K562 (cell line): ENCODE data around the gene GRSF1. TPM values are rescaled to one million over a fixed set of nuclear protein-coding genes. Genes with fewer than 3 reads are reported as not detected.

ENCODE experiments used
- ATAC-seq: fragments of 200-7000 bp; cut with Tn5 transposase; 3 replicates; pipeline ENCODE4 v1.9.1; 2020; ENCODE audit warnings: moderate library complexity
- BruUV-seq: library from RNA; stranded (reverse); fragments of 400-500 nt; replicated peaks from 2 replicates; lab custom pipeline; 2021; lab: Mats Ljungman, UMichigan
- CTCF ChIA-PET: fragments of 300-600 bp; formaldehyde crosslinking; extraction: SDS; loops from one replicate; lab custom pipeline; 2021; ENCODE audit warnings: low intra/inter-chr PET ratio; lab: Yijun Ruan, JAX
- POLR2A ChIA-PET: fragments of 300-600, 350-650 bp; sonication (Branson Sonifier 250); formaldehyde crosslinking; extraction: SDS; loops from one replicate; lab custom pipeline; 2021; ENCODE audit warnings: antibody characterized with exemption, inconsistent platforms; lab: Yijun Ruan, JAX
- DNase-seq, 4 experiments: peaks; one replicate each; pipeline versions ENCODE4 v3.0.0 to v3.0.0-alpha.2; 2011 to 2018; ENCODE audit warnings: low spot score in 3 of 4, mixed read lengths in 3 of 4; ENCODE audit errors: extremely low read depth in 1 of 4
- FAIRE-seq: peaks from 2 replicates; lab custom pipeline; 2011; peaks lifted over from hg19 to GRCh38; lab: Jason Lieb, UNC
- H2AFZ ChIP-seq: 2 replicates; pipeline ENCODE4 v1.6.0; 2011; ENCODE audit warnings: low read depth, low read length, control low read depth, inconsistent platforms
- H3K27ac ChIP-seq: fragments of 200-600 bp; 3 replicates; pipeline ENCODE4 v1.8.0; 2011; ENCODE audit warnings: low read depth, mild to moderate bottlenecking, control low read depth, inconsistent platforms, low read length, moderate library complexity, mixed read lengths; ENCODE audit errors: extremely low read depth
- H3K27me3 ChIP-seq, 2 experiments: fragments of 300-600 bp in 1 of 2; 2 replicates in 1 of 2; 3 replicates in 1 of 2; pipeline versions ENCODE4 v1.6.0 to v1.8.0; 2011; ENCODE audit warnings: inconsistent platforms in 2 of 2, low read length in 2 of 2, mild to moderate bottlenecking in 1 of 2, mixed read lengths in 1 of 2, moderate library complexity in 1 of 2; ENCODE audit not compliant: control insufficient read depth in 2 of 2, insufficient read depth in 2 of 2
- H3K36me3 ChIP-seq: fragments of 300-600 bp; 3 replicates; pipeline ENCODE4 v1.8.0; 2011; ENCODE audit warnings: mild to moderate bottlenecking, low read length, inconsistent platforms; ENCODE audit not compliant: control insufficient read depth, insufficient read depth
- H3K4me1 ChIP-seq, 2 experiments: fragments of 200-600 bp in 1 of 2; replicated peaks in 1 of 2; 2 replicates in 1 of 2; 3 replicates in 1 of 2; pipeline versions ENCODE4 v1.5.1 to v1.8.0; 2011; ENCODE audit warnings: inconsistent platforms in 2 of 2, low read length in 2 of 2, mild to moderate bottlenecking in 1 of 2, mixed read lengths in 1 of 2, moderate library complexity in 1 of 2; ENCODE audit not compliant: control insufficient read depth in 2 of 2, insufficient read depth in 2 of 2
- H3K4me2 ChIP-seq: 2 replicates; pipeline ENCODE4 v1.6.1; 2011; ENCODE audit warnings: low read length, control low read depth, inconsistent platforms, mixed read lengths; ENCODE audit not compliant: insufficient read depth
- H3K4me3 ChIP-seq: fragments of 200-600 bp; sonication (generic), shearing (Covaris generic); 2 replicates; pipeline ENCODE4 v1.5.1; 2016; ENCODE audit warnings: control low read depth, inconsistent platforms
- H3K79me2 ChIP-seq: fragments of 200-600 bp; 3 replicates; pipeline ENCODE4 v1.8.0; 2011; ENCODE audit warnings: low read length, inconsistent platforms; ENCODE audit not compliant: control insufficient read depth, insufficient read depth
- H3K9ac ChIP-seq, 2 experiments: 2 replicates each; pipeline versions ENCODE4 v1.6.0 to v1.6.1; 2011; ENCODE audit warnings: low read depth in 2 of 2, low read length in 2 of 2, control low read depth in 1 of 2, inconsistent platforms in 1 of 2, mild to moderate bottlenecking in 1 of 2, mixed read lengths in 1 of 2; ENCODE audit not compliant: insufficient read depth in 1 of 2
- H3K9me1 ChIP-seq: one replicate; pipeline ENCODE4 v1.6.0; 2011; ENCODE audit warnings: inconsistent platforms, mild to moderate bottlenecking, low read length, moderate library complexity; ENCODE audit not compliant: control insufficient read depth, insufficient read depth
- H3K9me3 ChIP-seq: replicated peaks from 2 replicates; pipeline ENCODE4 v1.5.1; 2011; ENCODE audit warnings: low read depth, low read length, inconsistent platforms; ENCODE audit not compliant: control insufficient read depth, insufficient read depth
- H4K20me1 ChIP-seq: replicated peaks from 2 replicates; pipeline ENCODE4 v1.6.1; 2011; ENCODE audit warnings: low read length, inconsistent platforms, mixed read lengths; ENCODE audit not compliant: control insufficient read depth, insufficient read depth
- ADNP ChIP-seq: fragments of 200-800 bp; sonication (Bioruptor generic); IDR thresholded peaks from 2 replicates; pipeline ENCODE4 v1.6.1; 2016; ENCODE audit warnings: missing genetic modification characterization, missing compliant biosample characterization
- BCL6 ChIP-seq: fragments of 250-450 bp; sonication (Bioruptor Pico); IDR thresholded peaks from 2 replicates; pipeline ENCODE4 v1.4.0; 2020
- BRD4 ChIP-seq: fragments of 200-600 bp; sonication (generic); IDR thresholded peaks from 2 replicates; pipeline ENCODE4 v1.6.1; 2017; ENCODE audit warnings: inconsistent platforms
- ELF2 ChIP-seq: fragments of 250-450 bp; sonication (Bioruptor Pico); IDR thresholded peaks from 2 replicates; pipeline ENCODE4 v1.5.0; 2021; ENCODE audit warnings: mild to moderate bottlenecking
- FOSL1 ChIP-seq: fragments of 200-800 bp; sonication (Bioruptor generic); conservative IDR thresholded peaks from 2 replicates; pipeline ENCODE4 v1.6.1; 2016; ENCODE audit warnings: missing genetic modification characterization, missing compliant biosample characterization
- MCM3 ChIP-seq: fragments of 450-650 bp; IDR thresholded peaks from 2 replicates; pipeline ENCODE4 v1.6.1; 2016
- NCOA2 ChIP-seq, 2 experiments: fragments of 450-650 bp; IDR thresholded peaks; 2 replicates each; pipeline ENCODE4 v1.6.1; 2018; ENCODE audit warnings: mild to moderate bottlenecking in 2 of 2, moderate library complexity in 1 of 2; ENCODE audit not compliant: partially characterized antibody in 2 of 2
- NONO ChIP-seq, 2 experiments: fragments of 200-400 bp in 1 of 2; fragments of 450-650 bp in 1 of 2; formaldehyde crosslinking in 1 of 2; IDR thresholded peaks; 2 replicates each; pipeline ENCODE4 v1.6.1; 2017; ENCODE audit warnings: low read depth in 2 of 2, mild to moderate bottlenecking in 2 of 2, moderate library complexity in 2 of 2, low read length in 1 of 2
- TCF3 ChIP-seq: sonication (generic); formaldehyde crosslinking; IDR thresholded peaks from 2 replicates; pipeline ENCODE4 v1.4.0; 2020; ENCODE audit warnings: mild to moderate bottlenecking, missing genetic modification reagents
- TCF7 ChIP-seq: sonication (generic); IDR thresholded peaks from 2 replicates; pipeline ENCODE4 v1.6.1; 2016; ENCODE audit warnings: antibody characterized with exemption, borderline replicate concordance
- TRIM28 ChIP-seq: fragments of 450-650 bp; IDR thresholded peaks from 2 replicates; pipeline ENCODE4 v1.6.1; 2017
- ZNF133 ChIP-seq: fragments of 250-450 bp; sonication (Bioruptor Pico); IDR thresholded peaks from 2 replicates; pipeline ENCODE4 v1.4.0; 2020; ENCODE audit warnings: mild to moderate bottlenecking
- WGBS: fragments of 100-300 bp; shearing (Covaris generic); methylation state at CpG from one replicate; pipeline ENCODE4 v1.1.6; 2016; ENCODE audit warnings: low coverage, mixed read lengths; ENCODE audit not compliant: insufficient coverage; ENCODE audit errors: missing lambda C conversion rate; 5-methylcytosine and 5-hydroxymethylcytosine counted together
- in situ Hi-C: fragments of 300-500 bp; cut with MboI; formaldehyde crosslinking; loops from 4 replicates; pipeline ENCODE4 v1.15.0; 2018; ENCODE audit warnings: inconsistent platforms, mixed read lengths
- intact Hi-C: fragments of 100-400 bp; cut with micrococcal nuclease; formaldehyde crosslinking; loops from 2 replicates; pipeline ENCODE4 v1.14.2; 2022
- polyA plus RNA-seq, 8 experiments: library from polyadenylated mRNA; depleted of rRNA in 4 of 8; stranded (reverse) in 5 of 8; unstranded in 3 of 8; fragments of >200 nt; fragmentation: Nextera tagmentation in 2 of 8; fragmentation: Illumina TruSeq in 1 of 8; extraction: Ambion mirVana in 2 of 8; extraction: Trizol in 1 of 8; gene quantifications; 2 replicates each; pipeline versions ENCODE4 v1.2.1 to v1.2.3, GENCODE V29; 2011 to 2014; ENCODE audit warnings: inconsistent platforms in 1 of 8, missing spikeins in 1 of 8
- total RNA-seq, 7 experiments: library from RNA; depleted of rRNA in 6 of 7; stranded (reverse); fragments of >200 nt in 6 of 7; fragmentation: Illumina TruSeq in 2 of 7; extraction: Trizol in 2 of 7; gene quantifications; 2 replicates each; pipeline versions ENCODE4 v1.2.1 to v1.2.3, GENCODE V29; 2011 to 2021; ENCODE audit warnings: low replicate concordance in 1 of 7
- TF ChIP-seq, protein P1 (sequence below): fragments of 450-650 bp; conservative IDR thresholded peaks from 2 replicates; pipeline ENCODE4 v1.6.1; 2016; ENCODE audit warnings: missing genetic modification characterization, low read depth, mild to moderate bottlenecking, control low read depth, missing compliant biosample characterization
- TF ChIP-seq, protein P2 (sequence below): fragments of 250-450 bp; sonication (Bioruptor Pico); IDR thresholded peaks from 2 replicates; pipeline ENCODE4 v1.5.0; 2021; ENCODE audit warnings: mild to moderate bottlenecking, moderate library complexity
- TF ChIP-seq, protein P3 (sequence below): fragments of 450-650 bp; IDR thresholded peaks from 2 replicates; pipeline ENCODE4 v1.7.1; 2018; ENCODE audit warnings: mild to moderate bottlenecking, low read depth; ENCODE audit not compliant: partially characterized antibody

GRSF1 gene
- total and polyA plus RNA-seq, 9 of the 15 experiments (the other 6 are each of a cell fraction or from before 2014, with no cell fraction given): 33.0 to 105 (median 76.0) TPM

DNA sequence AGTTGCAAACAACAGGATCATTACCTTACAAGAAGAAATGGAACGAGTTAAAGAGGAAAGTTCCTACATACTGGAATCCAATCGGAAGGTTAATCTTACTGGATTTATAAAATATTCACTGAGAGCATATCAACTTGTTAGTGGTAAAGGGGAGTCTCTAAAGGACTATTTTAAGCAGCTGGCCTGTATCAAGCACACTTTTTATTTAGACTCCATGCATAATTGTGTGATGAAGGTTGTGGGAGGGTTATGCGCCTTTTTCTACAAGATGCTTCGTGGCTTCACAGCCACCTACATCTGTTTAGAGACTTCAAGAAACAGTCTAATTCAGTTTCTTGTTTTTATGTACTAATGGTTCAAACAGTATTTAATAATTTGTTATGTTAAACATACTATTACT is 56.6 kb downstream of the GRSF1 start:
- H4K20me1 ChIP-seq: no peaks in the 10 kb centered on the region
- no peak overlapping the region for H3K9ac ChIP-seq
- no peaks in the 10 kb centered on the region; a peak in 1 of 5 replicates for H3K4me1 ChIP-seq
- no peak overlapping the region for H3K4me3 ChIP-seq
- H3K79me2 ChIP-seq: no peaks in the 10 kb centered on the region
- no peak for DNase-seq
- intact Hi-C loops (no loop called here), in situ Hi-C loops (no loop called here)
- H3K27ac ChIP-seq: no peak overlapping the region
- no peaks in the 10 kb centered on the region for H3K9me3 ChIP-seq
- ChIA-PET POLR2A (no interaction called here), CTCF (no interaction called here)
- no peak overlapping the region for H3K4me2 ChIP-seq
- H3K9me1 ChIP-seq: no peaks in the 10 kb centered on the region
- H3K27me3 ChIP-seq: no peaks in the 10 kb centered on the region
- H2AFZ ChIP-seq: no peak overlapping the region
- no peak for ATAC-seq
- peaks cover 4% of the 10 kb centered on the region; the same call in 2 of the 3 replicates for H3K36me3 ChIP-seq
- no peak for FAIRE-seq
- no TSS peak for BruUV-seq
- 86% methylated on average over 4 of the region's 4 CpGs for WGBS
- TF ChIP-seq FOSL1 (no peak), MCM3 (no peak), TCF3 (CRISPR knock-in tag) (no peak), BCL6 (no peak), TCF7 (no peak), ELF2 (CRISPR knock-in tag) (no peak), TRIM28 (no peak), BRD4 (no peak), NONO (IDR thresholded peaks at IDR 0.05; ENCODE audit: low read depth in 2 of 2, low read length in 1 of 2) (no peak), ZNF133 (CRISPR knock-in tag) (no peak), ADNP (tag) (no peak), NCOA2 (IDR thresholded peaks at IDR 0.05; ENCODE audit: partially characterized antibody in 2 of 2) (no peak)
- TF ChIP-seq, protein P1, sequence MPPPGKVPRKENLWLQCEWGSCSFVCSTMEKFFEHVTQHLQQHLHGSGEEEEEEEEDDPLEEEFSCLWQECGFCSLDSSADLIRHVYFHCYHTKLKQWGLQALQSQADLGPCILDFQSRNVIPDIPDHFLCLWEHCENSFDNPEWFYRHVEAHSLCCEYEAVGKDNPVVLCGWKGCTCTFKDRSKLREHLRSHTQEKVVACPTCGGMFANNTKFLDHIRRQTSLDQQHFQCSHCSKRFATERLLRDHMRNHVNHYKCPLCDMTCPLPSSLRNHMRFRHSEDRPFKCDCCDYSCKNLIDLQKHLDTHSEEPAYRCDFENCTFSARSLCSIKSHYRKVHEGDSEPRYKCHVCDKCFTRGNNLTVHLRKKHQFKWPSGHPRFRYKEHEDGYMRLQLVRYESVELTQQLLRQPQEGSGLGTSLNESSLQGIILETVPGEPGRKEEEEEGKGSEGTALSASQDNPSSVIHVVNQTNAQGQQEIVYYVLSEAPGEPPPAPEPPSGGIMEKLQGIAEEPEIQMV (tag): no peak
- TF ChIP-seq, protein P2, sequence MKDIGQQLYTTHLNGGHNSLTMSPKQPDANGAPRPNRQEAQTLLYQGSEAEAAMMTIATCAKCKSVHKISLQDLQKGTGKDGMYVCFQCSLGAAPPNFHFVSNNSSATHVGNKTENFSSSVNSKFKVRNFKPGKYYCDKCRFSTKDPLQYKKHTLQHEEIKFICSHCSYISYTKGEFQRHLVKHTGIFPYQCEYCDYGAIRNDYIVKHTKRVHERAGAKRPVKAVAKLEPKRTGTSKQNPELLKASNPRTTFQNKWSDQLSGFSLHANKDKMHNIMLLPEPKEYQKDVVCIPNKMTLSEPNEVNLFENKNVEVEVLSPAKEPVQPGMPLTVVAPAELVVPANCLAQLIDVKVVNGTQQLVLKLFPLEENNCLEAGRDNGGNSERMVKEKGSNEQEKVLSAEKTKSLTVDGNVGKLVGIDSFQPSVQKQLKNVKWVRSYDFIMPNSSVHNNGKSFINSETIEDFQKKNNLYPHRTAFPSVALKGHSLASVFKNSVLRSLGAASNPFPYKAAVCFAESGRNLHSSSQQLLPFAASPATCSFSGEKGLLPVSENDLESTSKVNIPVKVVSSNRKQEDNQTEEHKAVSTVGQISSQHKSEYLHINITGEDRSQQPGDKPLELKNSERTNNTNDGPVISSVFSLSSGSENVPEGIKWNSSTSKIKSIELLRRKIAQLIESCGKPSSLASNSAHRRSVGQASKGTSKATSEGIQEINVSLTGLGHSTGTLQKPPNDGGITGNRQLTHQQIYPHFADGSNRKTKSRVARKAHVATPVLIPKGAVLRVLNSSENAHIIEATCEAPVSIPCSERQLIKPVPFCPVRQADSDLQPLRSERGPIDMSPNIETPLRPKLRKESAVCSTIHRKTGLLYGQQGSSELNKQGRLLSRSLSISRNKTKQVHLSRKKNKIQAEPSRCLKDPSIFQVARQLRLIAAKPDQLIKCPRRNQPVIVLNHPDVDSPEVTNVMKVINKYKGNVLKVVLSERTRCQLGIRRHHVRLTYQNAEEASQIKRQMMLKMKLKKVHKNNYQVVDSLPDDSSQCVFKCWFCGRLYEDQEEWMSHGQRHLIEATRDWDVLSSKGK: no peak
- TF ChIP-seq, protein P3, sequence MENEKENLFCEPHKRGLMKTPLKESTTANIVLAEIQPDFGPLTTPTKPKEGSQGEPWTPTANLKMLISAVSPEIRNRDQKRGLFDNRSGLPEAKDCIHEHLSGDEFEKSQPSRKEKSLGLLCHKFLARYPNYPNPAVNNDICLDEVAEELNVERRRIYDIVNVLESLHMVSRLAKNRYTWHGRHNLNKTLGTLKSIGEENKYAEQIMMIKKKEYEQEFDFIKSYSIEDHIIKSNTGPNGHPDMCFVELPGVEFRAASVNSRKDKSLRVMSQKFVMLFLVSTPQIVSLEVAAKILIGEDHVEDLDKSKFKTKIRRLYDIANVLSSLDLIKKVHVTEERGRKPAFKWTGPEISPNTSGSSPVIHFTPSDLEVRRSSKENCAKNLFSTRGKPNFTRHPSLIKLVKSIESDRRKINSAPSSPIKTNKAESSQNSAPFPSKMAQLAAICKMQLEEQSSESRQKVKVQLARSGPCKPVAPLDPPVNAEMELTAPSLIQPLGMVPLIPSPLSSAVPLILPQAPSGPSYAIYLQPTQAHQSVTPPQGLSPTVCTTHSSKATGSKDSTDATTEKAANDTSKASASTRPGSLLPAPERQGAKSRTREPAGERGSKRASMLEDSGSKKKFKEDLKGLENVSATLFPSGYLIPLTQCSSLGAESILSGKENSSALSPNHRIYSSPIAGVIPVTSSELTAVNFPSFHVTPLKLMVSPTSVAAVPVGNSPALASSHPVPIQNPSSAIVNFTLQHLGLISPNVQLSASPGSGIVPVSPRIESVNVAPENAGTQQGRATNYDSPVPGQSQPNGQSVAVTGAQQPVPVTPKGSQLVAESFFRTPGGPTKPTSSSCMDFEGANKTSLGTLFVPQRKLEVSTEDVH: no peak
